ENCODE data around the gene TMEM60.
"Not testable (repeated sequence)": the region's sequence is repeated elsewhere in the genome, so short reads cannot be mapped to it uniquely, and the experiment has no call there.

TMEM60 gene, protein sequence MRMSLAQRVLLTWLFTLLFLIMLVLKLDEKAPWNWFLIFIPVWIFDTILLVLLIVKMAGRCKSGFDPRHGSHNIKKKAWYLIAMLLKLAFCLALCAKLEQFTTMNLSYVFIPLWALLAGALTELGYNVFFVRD

DNA sequence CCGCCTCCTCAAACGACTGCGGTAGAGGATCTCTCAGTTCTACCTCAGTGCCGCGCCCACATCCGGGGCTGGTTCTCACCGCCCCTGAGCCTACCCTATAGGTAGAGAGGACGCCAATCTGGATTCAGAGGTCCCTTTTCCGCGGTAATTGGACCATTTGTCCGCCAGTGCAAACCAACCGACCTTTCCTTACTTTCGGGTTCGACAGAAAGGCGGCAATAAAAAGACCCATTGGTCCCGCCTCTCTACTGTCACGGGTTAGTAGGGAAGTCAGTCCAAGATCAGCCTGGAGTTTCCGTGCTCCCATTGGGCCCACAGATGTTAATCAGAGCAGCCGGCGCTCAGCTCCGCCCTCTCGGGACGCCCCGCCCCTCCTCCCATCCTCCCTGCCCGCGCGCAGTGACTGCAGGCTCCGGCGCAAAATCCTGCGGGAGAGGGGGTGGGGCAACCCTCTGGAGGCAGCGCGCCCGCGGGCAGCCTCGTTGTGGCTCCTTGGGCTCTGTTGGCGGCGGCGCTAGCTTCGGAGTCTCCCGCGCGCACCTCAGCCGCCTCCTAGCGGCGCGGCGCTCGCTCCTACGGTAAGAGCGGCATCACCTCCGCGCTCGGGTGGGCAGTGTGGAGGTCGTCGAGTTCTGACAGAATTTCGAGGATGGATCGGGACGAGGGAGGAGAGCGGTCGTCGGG, at the start of gene TMEM60, which contains the start of gene PHTF2:
TSS of gene TMEM60 (minus strand) at position 41 of the 684 bp plus-strand sequence. CDS start 4,061 bp downstream, outside the sequence.
TSS of gene PHTF2 (plus strand) at position 380 of the 684 bp plus-strand sequence.
- Histone ChIP-seq H3K4me3 (ENCODE audit: low read length) (peak within 1 kb of the TSS; percentile 70), H3K27me3 (ENCODE audit: control insufficient read depth, insufficient read depth, low read length) (no peaks in the 10 kb centered on the region), H3K9ac (ENCODE audit: low read length) (peak within 1 kb of the TSS; percentile 83), H3K4me1 (ENCODE audit: control insufficient read depth, insufficient read depth, low read length) (peaks cover 18% of the 10 kb centered on the region), H3K9me3 (ENCODE audit: control insufficient read depth, low read length) (no peaks in the 10 kb centered on the region), H3K36me3 (ENCODE audit: control insufficient read depth, insufficient read depth, low read length) (no peaks in the 10 kb centered on the region)

DNA sequence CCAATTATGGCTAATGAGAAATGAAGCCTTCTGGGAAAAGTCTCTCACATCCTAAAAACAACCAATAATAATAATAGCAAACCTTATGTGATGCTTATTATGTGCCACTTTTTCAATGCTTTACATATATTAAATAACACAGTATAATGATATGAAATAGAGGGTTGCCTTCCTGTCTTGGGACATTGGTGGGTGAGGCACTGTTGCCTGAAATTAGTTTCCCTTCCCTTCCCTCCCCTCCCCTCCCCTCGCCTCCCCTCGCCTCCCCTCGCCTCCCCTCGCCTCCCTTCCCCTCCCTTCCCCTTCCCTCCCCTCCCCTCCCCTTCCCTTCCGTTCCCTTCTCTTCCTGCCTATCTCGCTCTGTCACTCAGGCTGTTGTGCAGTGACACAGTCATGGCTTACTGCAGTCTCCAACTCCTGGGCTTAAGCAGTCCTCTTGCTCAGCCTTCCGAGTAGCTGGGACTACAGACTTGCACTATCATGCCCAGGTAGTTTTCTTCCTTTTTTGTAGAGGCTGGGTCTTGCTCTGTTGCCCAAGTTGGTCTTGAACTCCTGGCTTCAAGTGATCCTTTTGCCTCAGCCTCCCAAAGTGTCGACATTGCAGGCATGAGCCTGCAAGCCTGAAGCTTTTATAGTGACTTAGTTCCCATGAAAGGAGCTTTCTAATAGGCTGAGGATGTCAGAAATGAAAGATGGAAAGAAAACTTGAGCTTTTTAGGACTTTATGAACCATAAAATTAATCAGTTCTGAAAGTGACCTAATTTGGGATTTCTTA, 48.3 kb upstream of the TMEM60 start:
- Histone ChIP-seq H3K27me3 (ENCODE audit: control insufficient read depth, insufficient read depth, low read length) (no peaks in the 10 kb centered on the region), H3K9ac (ENCODE audit: low read length) (no peak overlapping the region), H3K4me3 (ENCODE audit: low read length) (no peak overlapping the region), H3K9me3 (ENCODE audit: control insufficient read depth, low read length) (no peaks in the 10 kb centered on the region), H3K36me3 (ENCODE audit: control insufficient read depth, insufficient read depth, low read length) (no peaks in the 10 kb centered on the region), H3K4me1 (ENCODE audit: control insufficient read depth, insufficient read depth, low read length) (no peaks in the 10 kb centered on the region)

DNA sequence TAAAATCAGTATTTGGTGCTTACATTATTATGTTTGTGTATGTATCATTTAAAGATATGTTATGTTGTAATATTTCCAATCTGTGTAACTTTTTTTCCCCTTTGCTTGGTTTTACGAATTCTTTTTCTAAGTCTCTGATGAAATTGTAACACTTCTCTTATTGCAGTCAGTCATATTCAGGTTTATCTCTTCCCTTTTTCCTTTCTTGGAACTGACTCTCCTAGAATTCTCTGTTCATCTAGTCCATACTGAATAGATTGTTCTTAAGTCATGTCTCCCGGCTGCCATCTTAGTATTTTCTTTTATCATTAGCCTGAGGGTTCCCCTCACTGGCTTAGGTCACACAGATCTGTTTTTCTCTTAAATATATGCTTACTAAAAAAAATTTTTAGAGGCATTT, 45.0 kb upstream of the TMEM60 start:
- Histone ChIP-seq H3K9me3 (ENCODE audit: control insufficient read depth, low read length) (no peaks in the 10 kb centered on the region), H3K36me3 (ENCODE audit: control insufficient read depth, insufficient read depth, low read length) (no peaks in the 10 kb centered on the region), H3K4me1 (ENCODE audit: control insufficient read depth, insufficient read depth, low read length) (no peaks in the 10 kb centered on the region), H3K4me3 (ENCODE audit: low read length) (no peak overlapping the region), H3K9ac (ENCODE audit: low read length) (no peak overlapping the region), H3K27me3 (ENCODE audit: control insufficient read depth, insufficient read depth, low read length) (no peaks in the 10 kb centered on the region)

DNA sequence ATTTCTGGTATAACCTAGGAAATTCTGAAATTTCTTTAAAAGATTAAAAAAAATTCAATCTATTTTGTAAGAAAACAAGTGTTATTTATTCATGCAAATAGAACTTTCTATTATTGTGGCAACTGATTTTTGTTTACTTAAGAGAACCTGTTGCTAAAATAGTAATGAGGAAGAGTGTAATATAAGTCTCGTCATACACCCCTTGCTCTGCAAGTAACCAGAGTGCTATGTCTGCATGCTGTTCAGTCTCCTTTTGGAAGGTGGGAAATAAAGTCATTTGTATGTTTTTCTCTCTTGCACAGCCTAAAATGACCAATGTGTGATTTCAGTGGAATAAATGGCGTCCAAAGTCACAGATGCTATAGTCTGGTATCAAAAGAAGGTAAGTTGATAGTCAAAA, 41.7 kb upstream of the TMEM60 start:
- H3K27me3 ChIP-seq (ENCODE audit: control insufficient read depth, insufficient read depth, low read length), result no peaks in the 10 kb centered on the region
- H3K4me3 ChIP-seq (ENCODE audit: low read length), result no peak overlapping the region
- H3K4me1 ChIP-seq (ENCODE audit: control insufficient read depth, insufficient read depth, low read length), result peaks cover 4% of the 10 kb centered on the region
- H3K9me3 ChIP-seq (ENCODE audit: control insufficient read depth, low read length), result no peaks in the 10 kb centered on the region
- no peak overlapping the region for H3K9ac ChIP-seq (ENCODE audit: low read length)
- H3K36me3 ChIP-seq (ENCODE audit: control insufficient read depth, insufficient read depth, low read length), result no peaks in the 10 kb centered on the region

DNA sequence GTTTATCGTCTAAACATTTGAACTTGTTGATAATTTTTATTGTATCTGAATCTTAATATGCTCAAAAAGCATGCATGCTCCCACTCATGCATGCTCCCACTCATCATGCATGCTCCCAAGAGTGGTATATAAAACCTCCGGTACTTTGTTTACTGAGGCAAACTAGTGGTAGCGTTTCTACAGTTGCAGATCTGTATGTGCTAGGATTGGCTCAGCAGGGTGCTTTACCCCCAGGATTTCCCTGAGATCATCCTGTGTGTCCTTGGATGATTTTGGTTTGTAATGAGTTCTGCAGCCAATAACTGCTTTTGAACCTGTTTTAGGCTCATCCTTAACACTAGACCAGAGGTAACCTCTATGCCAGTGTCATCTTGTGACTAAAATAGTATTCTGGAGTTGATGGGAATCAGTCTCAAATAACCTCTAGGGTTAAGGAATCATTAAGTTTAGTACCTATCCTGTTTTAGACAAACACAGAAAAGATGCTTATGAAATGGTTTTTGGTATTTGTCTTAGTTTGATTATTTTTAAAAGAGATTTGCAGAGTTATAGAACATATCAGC, 40.8 kb upstream of the TMEM60 start:
- H3K9ac ChIP-seq (ENCODE audit: low read length), result no peak overlapping the region
- no peaks in the 10 kb centered on the region for H3K27me3 ChIP-seq (ENCODE audit: control insufficient read depth, insufficient read depth, low read length)
- H3K36me3 ChIP-seq (ENCODE audit: control insufficient read depth, insufficient read depth, low read length), result no peaks in the 10 kb centered on the region
- no peaks in the 10 kb centered on the region for H3K9me3 ChIP-seq (ENCODE audit: control insufficient read depth, low read length)
- no peak overlapping the region for H3K4me3 ChIP-seq (ENCODE audit: low read length)
- H3K4me1 ChIP-seq (ENCODE audit: control insufficient read depth, insufficient read depth, low read length), result peaks cover 4% of the 10 kb centered on the region

DNA sequence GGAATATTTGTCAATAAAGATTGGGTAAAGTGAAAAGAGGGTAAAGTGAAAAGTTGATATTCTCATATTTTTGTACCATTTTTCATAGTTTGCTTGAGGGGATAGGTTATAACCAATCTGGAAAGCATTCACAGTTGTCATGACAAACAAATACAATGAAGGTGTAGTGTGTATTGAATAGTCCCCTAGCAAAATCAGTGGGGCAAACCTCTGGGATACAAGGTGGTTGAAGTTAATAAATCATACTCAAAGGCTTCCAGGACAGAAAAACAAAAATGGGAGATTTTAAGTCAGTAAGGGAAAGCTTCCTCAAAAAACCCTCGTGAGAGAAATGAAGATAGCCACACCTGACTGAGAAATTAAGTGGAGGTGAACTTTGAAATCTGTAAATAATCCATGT, 39.7 kb upstream of the TMEM60 start:
- Histone ChIP-seq H3K4me3 (ENCODE audit: low read length) (no peak overlapping the region), H3K9ac (ENCODE audit: low read length) (no peak overlapping the region), H3K27me3 (ENCODE audit: control insufficient read depth, insufficient read depth, low read length) (no peaks in the 10 kb centered on the region), H3K9me3 (ENCODE audit: control insufficient read depth, low read length) (no peaks in the 10 kb centered on the region), H3K4me1 (ENCODE audit: control insufficient read depth, insufficient read depth, low read length) (peaks cover 4% of the 10 kb centered on the region), H3K36me3 (ENCODE audit: control insufficient read depth, insufficient read depth, low read length) (no peaks in the 10 kb centered on the region)

DNA sequence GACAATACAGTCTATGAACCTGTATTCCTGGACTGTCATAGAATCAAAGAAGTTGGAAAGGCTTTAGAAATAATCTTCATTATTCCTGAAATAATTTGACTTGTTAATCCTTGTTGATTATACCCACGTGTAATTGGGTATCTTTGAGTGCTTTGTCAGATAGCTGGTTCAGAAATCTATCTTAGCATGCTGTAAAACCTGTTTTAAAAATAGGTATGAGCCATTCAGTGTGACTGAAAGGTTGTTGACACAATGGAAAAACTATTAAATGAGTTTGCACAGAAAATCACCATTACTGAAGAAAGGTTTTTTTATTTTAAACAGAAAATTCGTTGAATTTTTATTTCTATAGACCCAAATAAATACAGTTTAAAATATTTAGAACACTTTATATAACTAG, 39.0 kb upstream of the TMEM60 start:
- Histone ChIP-seq H3K36me3 (ENCODE audit: control insufficient read depth, insufficient read depth, low read length) (no peaks in the 10 kb centered on the region), H3K4me1 (ENCODE audit: control insufficient read depth, insufficient read depth, low read length) (peaks cover 4% of the 10 kb centered on the region), H3K4me3 (ENCODE audit: low read length) (no peak overlapping the region), H3K9ac (ENCODE audit: low read length) (no peak overlapping the region), H3K9me3 (ENCODE audit: control insufficient read depth, low read length) (no peaks in the 10 kb centered on the region), H3K27me3 (ENCODE audit: control insufficient read depth, insufficient read depth, low read length) (no peaks in the 10 kb centered on the region)

DNA sequence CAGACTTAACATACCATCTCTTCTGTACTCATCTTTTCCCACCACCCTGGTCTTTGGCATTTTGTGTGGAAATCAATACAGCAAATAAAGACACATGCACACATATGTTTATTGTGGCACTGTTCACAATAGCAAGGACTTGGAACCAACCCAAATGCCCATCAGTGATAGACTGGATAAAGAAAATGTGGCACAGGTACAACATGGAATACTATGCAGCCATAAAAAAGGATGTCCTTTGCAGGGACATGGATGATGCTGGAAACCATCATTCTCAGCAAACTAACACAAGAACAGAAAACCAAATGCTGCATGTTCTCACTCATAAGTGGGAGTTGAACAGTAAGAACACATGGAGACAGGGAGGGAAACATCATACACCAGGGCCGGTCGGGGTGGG, 38.2 kb upstream of the TMEM60 start:
- not testable (repeated sequence) for H3K4me1 ChIP-seq (ENCODE audit: control insufficient read depth, insufficient read depth, low read length); H3K9ac ChIP-seq (ENCODE audit: low read length); H3K36me3 ChIP-seq (ENCODE audit: control insufficient read depth, insufficient read depth, low read length); H3K4me3 ChIP-seq (ENCODE audit: low read length); H3K9me3 ChIP-seq (ENCODE audit: control insufficient read depth, low read length); H3K27me3 ChIP-seq (ENCODE audit: control insufficient read depth, insufficient read depth, low read length)

DNA sequence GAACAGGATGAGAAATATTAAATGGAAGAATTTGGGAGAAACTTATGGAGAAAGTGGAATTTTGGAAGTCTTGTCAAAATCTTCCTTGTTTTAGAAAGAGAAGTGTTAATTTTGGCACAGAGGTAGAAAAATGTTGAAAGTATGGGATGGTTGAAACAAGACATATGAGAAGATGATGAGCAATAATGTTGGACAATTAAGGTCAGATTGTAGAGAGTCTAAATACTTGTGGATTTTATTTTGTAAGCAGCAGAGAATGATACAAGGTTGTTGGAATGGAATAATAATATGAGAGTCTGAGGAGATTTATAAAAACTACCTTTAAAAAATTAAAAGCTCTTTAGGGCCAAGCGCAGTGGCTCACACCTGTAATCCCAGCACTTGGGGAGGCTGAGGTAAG, 34.9 kb upstream of the TMEM60 start:
- Histone ChIP-seq H3K9me3 (ENCODE audit: control insufficient read depth, low read length) (no peaks in the 10 kb centered on the region), H3K36me3 (ENCODE audit: control insufficient read depth, insufficient read depth, low read length) (no peaks in the 10 kb centered on the region), H3K27me3 (ENCODE audit: control insufficient read depth, insufficient read depth, low read length) (no peaks in the 10 kb centered on the region), H3K9ac (ENCODE audit: low read length) (no peak overlapping the region), H3K4me1 (ENCODE audit: control insufficient read depth, insufficient read depth, low read length) (peaks cover 4% of the 10 kb centered on the region), H3K4me3 (ENCODE audit: low read length) (no peak overlapping the region)

DNA sequence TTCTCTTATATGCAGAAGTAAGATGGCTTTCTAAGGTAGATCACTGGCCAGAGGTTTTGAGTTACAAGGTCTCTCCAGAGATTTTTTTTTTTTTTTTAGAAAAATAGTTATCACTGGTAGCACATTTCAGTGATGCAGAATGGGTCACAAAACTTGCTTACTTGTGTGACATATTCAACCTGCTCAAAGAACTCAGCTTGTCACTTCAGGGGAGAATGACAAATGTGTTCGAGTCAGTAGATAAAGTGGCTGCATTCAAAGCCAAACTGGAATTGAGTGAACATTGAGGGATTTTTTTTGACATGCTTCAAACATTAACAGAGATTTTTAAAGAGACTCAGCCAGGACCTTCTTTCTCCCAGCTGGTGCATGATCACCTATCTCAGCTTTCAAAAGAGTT, 33.7 kb upstream of the TMEM60 start:
- H3K4me1 ChIP-seq (ENCODE audit: control insufficient read depth, insufficient read depth, low read length), result peaks cover under 1% of the 10 kb centered on the region
- H3K9me3 ChIP-seq (ENCODE audit: control insufficient read depth, low read length), result no peaks in the 10 kb centered on the region
- H3K36me3 ChIP-seq (ENCODE audit: control insufficient read depth, insufficient read depth, low read length), result no peaks in the 10 kb centered on the region
- no peak overlapping the region for H3K9ac ChIP-seq (ENCODE audit: low read length)
- H3K4me3 ChIP-seq (ENCODE audit: low read length), result no peak overlapping the region
- no peaks in the 10 kb centered on the region for H3K27me3 ChIP-seq (ENCODE audit: control insufficient read depth, insufficient read depth, low read length)

DNA sequence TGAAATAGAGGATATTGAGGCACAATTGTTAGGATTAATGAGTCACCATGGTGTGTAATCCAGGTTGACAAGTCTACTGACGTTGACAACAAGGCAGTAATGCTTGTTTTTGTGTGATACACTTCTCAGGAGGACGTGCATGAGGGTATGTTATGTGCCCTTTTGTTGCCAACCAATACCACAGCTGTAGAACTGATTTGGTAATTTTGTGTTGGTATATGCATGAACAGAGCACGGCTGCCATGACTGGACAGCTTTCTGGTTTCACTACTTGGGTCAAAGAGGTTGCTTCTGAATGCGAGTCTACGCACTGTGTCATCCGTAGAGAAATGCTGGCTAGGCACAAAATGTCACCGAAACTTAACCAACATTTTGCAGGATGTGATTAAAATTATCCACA, 33.2 kb upstream of the TMEM60 start:
- Histone ChIP-seq H3K9ac (ENCODE audit: low read length) (no peak overlapping the region), H3K4me1 (ENCODE audit: control insufficient read depth, insufficient read depth, low read length) (no peaks in the 10 kb centered on the region), H3K9me3 (ENCODE audit: control insufficient read depth, low read length) (no peaks in the 10 kb centered on the region), H3K36me3 (ENCODE audit: control insufficient read depth, insufficient read depth, low read length) (no peaks in the 10 kb centered on the region), H3K27me3 (ENCODE audit: control insufficient read depth, insufficient read depth, low read length) (no peaks in the 10 kb centered on the region), H3K4me3 (ENCODE audit: low read length) (no peak overlapping the region)

Measured in mucosa of stomach (tissue), 1 donor.